Measurements from ENCODE around the gene BAIAP3.
"Not testable (repeated sequence)": the region's sequence is repeated elsewhere in the genome, so short reads cannot be mapped to it uniquely, and the experiment has no call there.

BAIAP3 gene

DNA sequence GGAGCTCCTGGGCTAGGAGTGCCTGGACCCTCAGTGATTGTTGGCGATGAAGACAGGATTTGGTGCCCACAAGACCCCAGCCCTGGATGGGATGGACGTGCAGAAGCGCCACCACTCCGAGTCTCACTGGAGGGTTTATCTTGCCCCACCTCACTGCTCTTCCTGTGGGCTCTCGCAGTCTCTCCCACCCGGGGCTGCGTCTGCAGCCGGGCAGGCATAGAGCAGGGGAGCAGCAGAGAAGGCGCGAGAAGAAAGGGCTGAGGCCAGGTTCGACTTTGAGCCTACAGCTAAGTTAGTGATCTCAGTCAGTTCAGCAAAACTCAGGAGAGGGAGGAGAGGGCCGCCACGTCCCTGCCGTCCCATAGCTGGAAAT, 17.4 kb upstream of the BAIAP3 start:
- no peak for DNase-seq (ENCODE audit: low spot score)

- DNase-seq (ENCODE audit: low spot score), result no peak
Observed at GRCh38 chr16:1317479-1318267, 15.8 kb upstream of the BAIAP3 start.

- no peak for DNase-seq (ENCODE audit: low spot score)
Observed at GRCh38 chr16:1318268-1318545, 15.2 kb upstream of the BAIAP3 start.

DNA sequence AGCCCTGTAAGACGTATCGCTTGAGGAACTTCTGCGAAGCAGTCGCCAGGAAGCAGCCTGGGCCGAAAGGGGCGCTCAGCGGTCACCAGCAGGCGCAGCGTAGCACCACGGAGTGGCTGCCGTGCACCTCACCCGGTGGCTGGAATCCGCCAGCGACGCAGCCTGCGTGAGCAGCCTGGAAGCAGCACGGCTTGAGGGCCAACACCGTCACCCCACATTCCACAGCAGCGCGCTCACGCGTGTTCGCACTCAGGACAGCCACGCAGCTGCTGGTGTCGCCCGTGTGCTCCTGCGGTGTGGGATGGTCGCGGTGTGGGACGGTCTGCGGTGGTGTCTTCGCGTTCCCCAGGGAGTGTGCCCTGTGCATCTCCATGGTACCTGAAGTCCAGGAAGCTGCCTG, 14.4 kb upstream of the BAIAP3 start:
- no peak for DNase-seq (ENCODE audit: low spot score)

DNA sequence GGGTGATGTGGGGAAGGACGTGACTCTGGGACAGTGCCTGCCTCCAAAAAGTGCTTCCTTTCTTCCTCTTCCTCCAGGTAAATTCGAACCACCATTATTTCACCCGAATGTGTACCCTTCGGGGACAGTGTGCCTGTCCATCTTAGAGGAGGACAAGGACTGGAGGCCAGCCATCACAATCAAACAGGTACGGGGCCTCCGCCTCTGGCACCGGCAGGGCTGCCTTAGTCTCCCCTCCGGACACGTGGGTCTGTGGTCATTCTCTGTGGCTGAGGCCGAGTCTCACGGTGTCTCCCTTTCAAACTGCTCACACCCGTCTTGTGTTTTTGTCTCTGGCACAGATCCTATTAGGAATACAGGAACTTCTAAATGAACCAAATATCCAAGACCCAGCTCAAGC, 13.3 kb upstream of the BAIAP3 start:
- DNase-seq (ENCODE audit: low spot score), result no peak

- DNase-seq (ENCODE audit: low spot score), result no peak
Observed at GRCh38 chr16:1320658-1321240, 12.7 kb upstream of the BAIAP3 start.

DNA sequence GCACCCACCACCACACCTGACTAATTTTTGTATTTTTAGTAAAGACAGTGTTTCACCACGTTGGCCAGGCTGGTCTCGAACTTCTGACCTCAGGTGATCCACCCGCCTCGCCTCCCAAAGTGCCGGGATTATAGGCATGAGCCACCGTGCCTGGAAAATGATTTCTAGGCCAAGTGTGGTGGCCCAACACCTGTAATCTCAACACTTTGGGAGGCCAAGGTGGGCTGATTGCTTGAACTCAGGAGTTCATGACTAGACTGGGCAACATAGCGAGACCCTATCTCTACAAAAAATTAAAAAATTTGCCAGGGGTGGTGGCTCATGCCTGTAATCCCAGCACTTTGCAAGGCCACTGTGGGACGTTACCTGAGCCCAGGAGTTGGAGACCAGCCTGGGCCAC, 11.0 kb upstream of the BAIAP3 start:
- DNase-seq (ENCODE audit: low spot score), result no peak

- peak; percentile 34 for DNase-seq (ENCODE audit: low spot score)
Observed at GRCh38 chr16:1323296-1324239, 9.9 kb upstream of the BAIAP3 start.

GRCh38 chr16:1324286-1324826, 9.1 kb upstream of the BAIAP3 start:
- no peak for DNase-seq (ENCODE audit: low spot score)

GRCh38 chr16:1325261-1325660, 8.2 kb upstream of the BAIAP3 start:
- no peak for DNase-seq (ENCODE audit: low spot score)

GRCh38 chr16:1325673-1326371, 7.6 kb upstream of the BAIAP3 start:
- no peak for DNase-seq (ENCODE audit: low spot score)

- no peak for DNase-seq (ENCODE audit: low spot score)
Observed at GRCh38 chr16:1326391-1326790, 7.1 kb upstream of the BAIAP3 start.

DNA sequence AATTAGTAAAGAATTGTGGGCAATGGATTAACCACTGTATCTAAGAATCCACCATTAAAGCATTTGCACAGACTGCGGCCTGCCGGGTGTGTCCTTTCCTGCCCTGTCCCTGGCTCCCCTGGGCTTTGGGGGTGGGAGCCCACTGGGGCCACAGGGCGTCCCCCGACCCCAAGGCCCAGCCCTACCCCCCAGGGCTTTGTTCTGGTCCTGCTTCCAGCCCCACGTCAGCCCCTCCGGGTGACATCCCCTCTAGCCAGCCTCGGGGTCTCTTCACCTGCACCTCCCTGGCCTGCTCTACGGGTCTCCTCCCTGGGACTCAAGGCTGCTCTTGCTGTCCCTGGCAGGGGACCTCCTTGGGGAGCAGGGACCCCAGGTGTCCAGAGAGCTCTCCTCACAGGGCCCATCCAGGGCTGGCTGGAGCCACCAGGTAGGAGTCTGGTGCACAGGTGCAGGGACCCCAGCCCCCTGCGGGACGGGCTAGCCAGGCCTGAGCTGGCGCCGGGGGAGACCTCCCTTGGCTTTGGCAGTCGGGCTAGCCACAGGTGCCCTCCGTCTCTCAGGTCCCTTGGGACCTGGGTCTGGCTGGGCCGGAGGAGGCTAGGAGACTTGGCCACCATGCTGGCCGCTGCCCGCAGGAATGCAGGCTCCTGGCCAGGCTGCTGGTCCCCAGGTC, 6.4 kb upstream of the BAIAP3 start:
- DNase-seq (ENCODE audit: low spot score), result no peak

DNA sequence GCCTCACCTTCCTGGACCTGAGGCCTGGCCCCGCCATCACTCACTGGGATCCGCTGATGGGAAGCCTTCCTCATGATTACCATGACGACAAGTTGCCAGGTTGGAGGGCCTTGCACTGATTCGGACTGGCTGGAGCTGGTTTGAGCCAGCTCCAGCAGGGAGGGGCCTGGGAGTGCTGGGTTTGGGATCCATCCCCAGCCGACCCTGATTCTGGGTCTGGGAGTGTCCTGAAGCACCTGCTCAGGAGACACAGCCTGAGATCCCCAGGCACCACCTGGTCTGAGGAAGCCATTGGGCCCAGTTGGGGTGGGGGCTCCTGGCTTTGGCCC, 5.9 kb upstream of the BAIAP3 start:
- no peak for DNase-seq (ENCODE audit: low spot score)

DNA sequence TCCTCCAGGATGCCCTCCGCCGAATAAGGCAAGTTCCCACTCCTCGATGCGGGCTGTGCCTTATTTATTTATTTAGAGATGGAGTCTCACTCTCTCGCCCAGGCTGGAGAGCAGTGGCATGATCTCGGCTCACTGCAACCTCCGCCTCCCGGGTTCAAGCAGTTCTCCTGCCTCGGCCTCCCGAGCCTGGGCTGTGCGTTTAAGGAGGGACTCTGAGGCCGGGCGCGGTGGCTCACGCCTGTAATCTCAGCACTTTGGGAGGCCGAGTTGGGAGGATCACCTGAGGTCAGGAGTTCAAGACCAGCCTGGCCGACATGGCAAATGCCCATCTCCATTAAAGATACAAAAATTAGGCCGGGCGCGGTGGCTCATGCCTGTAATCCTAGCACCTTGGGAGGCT, 5.3 kb upstream of the BAIAP3 start:
- DNase-seq (ENCODE audit: low spot score), result not testable (repeated sequence)

DNA sequence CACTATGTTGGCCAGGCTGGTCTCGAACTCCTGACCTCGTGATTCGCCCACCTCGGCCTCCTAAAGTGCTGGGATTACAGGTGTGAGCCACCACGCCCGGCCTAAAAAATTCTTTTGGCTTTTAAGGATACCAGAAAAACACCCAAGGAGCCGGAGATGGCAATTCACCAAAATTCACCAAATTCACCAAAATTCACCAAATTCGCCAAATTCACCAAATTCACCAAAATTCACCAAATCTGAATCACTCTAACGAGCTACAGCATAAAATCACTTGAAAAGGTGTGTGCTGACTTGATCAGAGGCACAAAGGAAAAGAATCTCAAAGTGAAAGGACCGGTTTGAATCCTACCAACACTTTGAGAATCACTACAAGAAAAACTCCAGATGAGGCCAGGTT, 4.5 kb upstream of the BAIAP3 start:
- not testable (repeated sequence) for DNase-seq (ENCODE audit: low spot score)

- DNase-seq (ENCODE audit: low spot score), result no peak
Observed at GRCh38 chr16:1330260-1330914, 3.1 kb upstream of the BAIAP3 start.

- no peak for DNase-seq (ENCODE audit: low spot score)
Observed at GRCh38 chr16:1330931-1331711, 2.3 kb upstream of the BAIAP3 start.

GRCh38 chr16:1331712-1332617, 1.5 kb upstream of the BAIAP3 start:
- DNase-seq (ENCODE audit: low spot score), result no peak

Measured in putamen (tissue), 1 donor.